PFSK-1 (cell line): ENCODE data around the gene SLC25A33.

Experiments
- FOXP2 ChIP-seq: optimal IDR thresholded peaks from 2 replicates; pipeline ENCODE3; 2011; ENCODE audit warnings: borderline replicate concordance, control low read depth, inconsistent platforms; ENCODE audit not compliant: insufficient read depth; ENCODE audit errors: extremely low read length, extremely low read depth
- POLR2AphosphoS5 ChIP-seq: IDR thresholded peaks from 2 replicates; pipeline ENCODE4 v1.6.1; 2012; ENCODE audit warnings: low read depth, mild to moderate bottlenecking, control low read depth, low read length, moderate library complexity
- SIN3A ChIP-seq: IDR thresholded peaks from 2 replicates; pipeline ENCODE4 v1.6.1; 2012; ENCODE audit warnings: mild to moderate bottlenecking, low read length, moderate library complexity, borderline replicate concordance; ENCODE audit not compliant: insufficient read depth
- TAF1 ChIP-seq: IDR thresholded peaks from 2 replicates; pipeline ENCODE4 v1.6.1; 2012; ENCODE audit warnings: low read length, control low read depth, borderline replicate concordance; ENCODE audit not compliant: insufficient read depth
- TF ChIP-seq, protein P1 (sequence below), 2 experiments: IDR thresholded peaks; 2 replicates each; pipeline versions ENCODE4 v1.6.1 to v1.8.0; 2011 to 2012; ENCODE audit warnings: low read depth in 2 of 2, low read length in 2 of 2, control low read depth in 1 of 2, inconsistent platforms in 1 of 2, mild to moderate bottlenecking in 1 of 2, moderate library complexity in 1 of 2; ENCODE audit not compliant: insufficient read depth in 1 of 2

The SLC25A33 gene

GRCh38 chr1:9577423-9577822, 38.2 kb downstream of the SLC25A33 start:
- TF ChIP-seq, protein P1, sequence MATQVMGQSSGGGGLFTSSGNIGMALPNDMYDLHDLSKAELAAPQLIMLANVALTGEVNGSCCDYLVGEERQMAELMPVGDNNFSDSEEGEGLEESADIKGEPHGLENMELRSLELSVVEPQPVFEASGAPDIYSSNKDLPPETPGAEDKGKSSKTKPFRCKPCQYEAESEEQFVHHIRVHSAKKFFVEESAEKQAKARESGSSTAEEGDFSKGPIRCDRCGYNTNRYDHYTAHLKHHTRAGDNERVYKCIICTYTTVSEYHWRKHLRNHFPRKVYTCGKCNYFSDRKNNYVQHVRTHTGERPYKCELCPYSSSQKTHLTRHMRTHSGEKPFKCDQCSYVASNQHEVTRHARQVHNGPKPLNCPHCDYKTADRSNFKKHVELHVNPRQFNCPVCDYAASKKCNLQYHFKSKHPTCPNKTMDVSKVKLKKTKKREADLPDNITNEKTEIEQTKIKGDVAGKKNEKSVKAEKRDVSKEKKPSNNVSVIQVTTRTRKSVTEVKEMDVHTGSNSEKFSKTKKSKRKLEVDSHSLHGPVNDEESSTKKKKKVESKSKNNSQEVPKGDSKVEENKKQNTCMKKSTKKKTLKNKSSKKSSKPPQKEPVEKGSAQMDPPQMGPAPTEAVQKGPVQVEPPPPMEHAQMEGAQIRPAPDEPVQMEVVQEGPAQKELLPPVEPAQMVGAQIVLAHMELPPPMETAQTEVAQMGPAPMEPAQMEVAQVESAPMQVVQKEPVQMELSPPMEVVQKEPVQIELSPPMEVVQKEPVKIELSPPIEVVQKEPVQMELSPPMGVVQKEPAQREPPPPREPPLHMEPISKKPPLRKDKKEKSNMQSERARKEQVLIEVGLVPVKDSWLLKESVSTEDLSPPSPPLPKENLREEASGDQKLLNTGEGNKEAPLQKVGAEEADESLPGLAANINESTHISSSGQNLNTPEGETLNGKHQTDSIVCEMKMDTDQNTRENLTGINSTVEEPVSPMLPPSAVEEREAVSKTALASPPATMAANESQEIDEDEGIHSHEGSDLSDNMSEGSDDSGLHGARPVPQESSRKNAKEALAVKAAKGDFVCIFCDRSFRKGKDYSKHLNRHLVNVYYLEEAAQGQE (IDR thresholded peaks at IDR 0.05; ENCODE audit: insufficient read depth in 1 of 2, low read depth in 2 of 2, low read length in 2 of 2), result no peak
- TF ChIP-seq POLR2AphosphoS5 (no peak), TAF1 (no peak), FOXP2 (no peak)

DNA sequence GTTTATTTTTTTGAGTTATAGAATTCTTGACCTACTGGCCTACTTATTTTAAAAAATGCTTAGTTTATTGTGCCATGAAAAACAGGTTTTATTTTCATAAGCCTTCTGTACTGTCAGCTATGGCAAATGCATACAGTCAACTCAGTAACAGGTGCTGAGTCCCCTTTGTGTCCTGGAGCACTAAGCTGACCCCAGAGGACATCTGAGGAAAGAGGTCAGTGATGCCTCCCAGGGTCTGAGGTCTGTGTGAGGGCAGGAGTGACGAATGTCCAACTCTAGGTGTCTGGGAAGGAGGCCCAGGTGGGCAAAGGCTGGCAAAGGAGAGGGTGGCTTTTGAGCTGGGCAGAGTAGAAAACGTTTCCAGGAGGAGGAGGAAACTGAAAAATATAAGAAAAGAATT, 41.7 kb downstream of the SLC25A33 start:
- no peak for TF ChIP-seq FOXP2
- no peak for TF ChIP-seq POLR2AphosphoS5
- TF ChIP-seq TAF1, result no peak
- TF ChIP-seq, protein P1 (IDR thresholded peaks at IDR 0.05; ENCODE audit: insufficient read depth in 1 of 2, low read depth in 2 of 2, low read length in 2 of 2), result no peak
- TF ChIP-seq SIN3A, result no peak

- TF ChIP-seq, protein P1 (IDR thresholded peaks at IDR 0.05; ENCODE audit: insufficient read depth in 1 of 2, low read depth in 2 of 2, low read length in 2 of 2), result no peak
- TF ChIP-seq POLR2AphosphoS5 (no peak), TAF1 (no peak), FOXP2 (no peak), SIN3A (no peak)
These were observed 47.0 kb downstream of the SLC25A33 start for GRCh38 chr1:9586147-9586766.

GRCh38 chr1:9588551-9589143, 49.4 kb downstream of the SLC25A33 start, which contains the start of gene TMEM201:
TSS of gene TMEM201 (plus strand) at chr1:9588911. CDS start at chr1:9588931, 20 bp downstream.
- TF ChIP-seq, protein P1 (IDR thresholded peaks at IDR 0.05; ENCODE audit: insufficient read depth in 1 of 2, low read depth in 2 of 2, low read length in 2 of 2), result no peak
- TF ChIP-seq TAF1, result 0 out of 2 replicates have a peak, but pooled peaks have one; percentile 13
- peak; percentile 81 for TF ChIP-seq FOXP2

DNA sequence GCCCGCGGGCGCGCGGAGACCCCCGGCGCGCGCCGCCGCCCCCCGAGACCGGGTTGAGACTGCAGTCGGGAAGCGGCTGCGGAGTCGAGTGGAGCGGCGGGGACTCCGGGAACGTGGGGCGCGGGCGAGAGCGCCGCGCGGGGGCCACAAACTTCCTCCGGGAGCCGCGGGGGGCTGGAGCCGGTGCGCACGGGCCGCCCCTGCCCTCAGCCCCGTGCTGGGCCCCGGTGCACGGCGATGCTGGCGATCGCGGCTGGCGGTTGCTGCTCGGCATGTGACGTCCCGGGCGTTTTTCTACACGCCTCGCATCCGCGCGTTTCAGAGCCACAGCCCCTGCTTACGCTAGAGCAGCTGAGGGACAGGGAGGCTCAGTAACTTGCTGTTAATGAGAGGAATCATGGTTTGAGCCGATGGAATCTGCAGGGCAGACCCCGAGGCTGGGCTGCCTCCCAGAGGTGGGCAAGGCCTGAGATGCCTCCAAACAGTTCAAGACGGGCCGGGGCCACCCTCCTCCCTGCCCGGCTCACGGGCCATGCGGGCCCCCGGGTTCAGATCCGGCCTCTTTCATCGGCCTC, 50.0 kb downstream of the SLC25A33 start:
- TF ChIP-seq TAF1, result no peak
- TF ChIP-seq FOXP2, result no peak
- TF ChIP-seq POLR2AphosphoS5, result no peak
- TF ChIP-seq, protein P1 (IDR thresholded peaks at IDR 0.05; ENCODE audit: insufficient read depth in 1 of 2, low read depth in 2 of 2, low read length in 2 of 2), result no peak
- TF ChIP-seq SIN3A, result no peak
